NOMO-1 (cell line): ENCODE measurements around the gene ATP8A2.

Experiments used
- DNase-seq, 2 experiments: peaks; one replicate each; lab custom pipeline; 2025; ENCODE audit not compliant: unreplicated experiment in 2 of 2; lab: John Stamatoyannopoulos, UW

Gene ATP8A2

GRCh38 chr13:25872481-25873241 lies 500.9 kb downstream of the ATP8A2 start:
- peak; percentile 77 to 79 for DNase-seq

- DNase-seq, result peak; percentile 49 to 78
Measured at GRCh38 chr13:25873242-25873612, 501.5 kb downstream of the ATP8A2 start.

GRCh38 chr13:25874064-25874737 lies 502.4 kb downstream of the ATP8A2 start:
- DNase-seq, result no peak

GRCh38 chr13:25874907-25875306 lies 503.1 kb downstream of the ATP8A2 start:
- peak; percentile 87 to 93 for DNase-seq

- DNase-seq, result peak; percentile 31 to 61
Measured at GRCh38 chr13:25876247-25876646, 504.5 kb downstream of the ATP8A2 start.

GRCh38 chr13:25879466-25879865 lies 507.7 kb downstream of the ATP8A2 start:
- no peak for DNase-seq

- DNase-seq, result no peak
Measured at GRCh38 chr13:25881136-25881926, 509.6 kb downstream of the ATP8A2 start.

- no peak for DNase-seq
Measured at GRCh38 chr13:25881971-25882451, 510.2 kb downstream of the ATP8A2 start.

- no peak for DNase-seq
Measured at GRCh38 chr13:25882466-25883357, 510.9 kb downstream of the ATP8A2 start.

GRCh38 chr13:25885418-25885817 lies 513.6 kb downstream of the ATP8A2 start:
- no peak for DNase-seq

- no peak for DNase-seq
Measured at GRCh38 chr13:25886438-25887214, 514.9 kb downstream of the ATP8A2 start.

GRCh38 chr13:25887962-25888655 lies 516.3 kb downstream of the ATP8A2 start:
- peak; percentile 37 to 59 for DNase-seq

GRCh38 chr13:25890671-25891212 lies 519.0 kb downstream of the ATP8A2 start:
- peak in 1 of 2 experiments; percentile 43 for DNase-seq

GRCh38 chr13:25898991-25899390 lies 527.2 kb downstream of the ATP8A2 start:
- DNase-seq, result no peak

GRCh38 chr13:25899464-25899863 lies 527.7 kb downstream of the ATP8A2 start:
- DNase-seq, result no peak

GRCh38 chr13:25899952-25900351 lies 528.2 kb downstream of the ATP8A2 start:
- DNase-seq, result no peak

GRCh38 chr13:25901460-25902376 lies 529.9 kb downstream of the ATP8A2 start:
- DNase-seq, result peak; percentile 59 to 95

- DNase-seq, result no peak
Measured at GRCh38 chr13:25902455-25902854, 530.7 kb downstream of the ATP8A2 start.
